Aorta (tissue), 5 donors: ENCODE measurements around the gene NKRF. TPM values are rescaled to one million over a fixed set of nuclear protein-coding genes. Genes with fewer than 3 reads are reported as not detected.

Source experiments
- ATAC-seq: fragments of 200-7000 bp; cut with Tn5 transposase; one replicate; pipeline ENCODE4 v1.9.1; 2022; ENCODE audit warnings: moderate library complexity; ENCODE audit not compliant: low FRiP score
- DNase-seq, 2 donors: peaks; one replicate each; pipeline ENCODE4 v3.0.0-alpha.2; 2020
- H3K27ac ChIP-seq, 2 donors: one replicate each; pipeline ENCODE4 v1.5.1; 2013; ENCODE audit warnings: low read length in 2 of 2, mild to moderate bottlenecking in 2 of 2, moderate library complexity in 2 of 2, control low read depth in 1 of 2, inconsistent platforms in 1 of 2, low read depth in 1 of 2
- H3K27me3 ChIP-seq, 2 donors: one replicate each; pipeline ENCODE4 v1.6.1; 2013; ENCODE audit warnings: control low read depth in 1 of 2, low read length in 1 of 2, mild to moderate bottlenecking in 1 of 2, moderate library complexity in 1 of 2; ENCODE audit not compliant: insufficient read depth in 2 of 2, control insufficient read depth in 1 of 2
- H3K36me3 ChIP-seq, 2 donors: one replicate each; pipeline ENCODE4 v1.6.1; 2013; ENCODE audit warnings: control low read depth in 1 of 2, low read length in 1 of 2, mild to moderate bottlenecking in 1 of 2; ENCODE audit not compliant: insufficient read depth in 2 of 2, control insufficient read depth in 1 of 2
- H3K4me1 ChIP-seq, 2 donors: one replicate each; pipeline ENCODE4 v1.6.1; 2013; ENCODE audit warnings: low read length in 2 of 2, control low read depth in 1 of 2, mild to moderate bottlenecking in 1 of 2, moderate library complexity in 1 of 2; ENCODE audit not compliant: insufficient read depth in 2 of 2, control insufficient read depth in 1 of 2
- H3K4me3 ChIP-seq, 2 donors: one replicate each; pipeline ENCODE4 v1.5.1; 2013; ENCODE audit warnings: low read length in 2 of 2, control low read depth in 1 of 2, mild to moderate bottlenecking in 1 of 2
- H3K9me3 ChIP-seq: one replicate; pipeline ENCODE4 v1.6.1; 2013; ENCODE audit warnings: mild to moderate bottlenecking, low read length; ENCODE audit not compliant: control insufficient read depth
- WGBS, 2 donors: extraction: QIAGEN DNeasy Blood & Tissue Kit; methylation state at CpG; one replicate each; pipeline ENCODE4 v1.1.7; 2013; 5-methylcytosine and 5-hydroxymethylcytosine counted together
- intact Hi-C, 2 donors: fragments of 100-400 bp; cut with DNase I; formaldehyde crosslinking; loops; one replicate each; pipeline versions ENCODE4 v1.14.2 to v1.15.0; 2022
- polyA plus RNA-seq, 2 donors: library from polyadenylated mRNA; stranded (reverse); fragments of 200-250 nt; gene quantifications; one replicate each; pipeline ENCODE4 v1.2.3, GENCODE V29; 2013
- total RNA-seq, 2 donors: library from RNA; stranded (reverse); fragmentation: NEBNext Ultra II Directional; extraction: Animal tissue kit (Norgen Biotek cat#: 25700); gene quantifications; one replicate each; pipeline ENCODE4 v1.2.1, GENCODE V29; 2021
- donor health status: healthy with polysubstance abuse.
- donor health status: Bipolar disorder and iron deficiency.
- donor health status: DM: no; HTN: no; CAD: no.
- donor health status: DM: no; HTN: no; CAD: no.
- donor health status: DM: yes; HTN: yes; CAD: no.

NKRF gene
- total and polyA plus RNA-seq, 4 donors = 1.5 to 8.9 (median 6.8) TPM

DNA sequence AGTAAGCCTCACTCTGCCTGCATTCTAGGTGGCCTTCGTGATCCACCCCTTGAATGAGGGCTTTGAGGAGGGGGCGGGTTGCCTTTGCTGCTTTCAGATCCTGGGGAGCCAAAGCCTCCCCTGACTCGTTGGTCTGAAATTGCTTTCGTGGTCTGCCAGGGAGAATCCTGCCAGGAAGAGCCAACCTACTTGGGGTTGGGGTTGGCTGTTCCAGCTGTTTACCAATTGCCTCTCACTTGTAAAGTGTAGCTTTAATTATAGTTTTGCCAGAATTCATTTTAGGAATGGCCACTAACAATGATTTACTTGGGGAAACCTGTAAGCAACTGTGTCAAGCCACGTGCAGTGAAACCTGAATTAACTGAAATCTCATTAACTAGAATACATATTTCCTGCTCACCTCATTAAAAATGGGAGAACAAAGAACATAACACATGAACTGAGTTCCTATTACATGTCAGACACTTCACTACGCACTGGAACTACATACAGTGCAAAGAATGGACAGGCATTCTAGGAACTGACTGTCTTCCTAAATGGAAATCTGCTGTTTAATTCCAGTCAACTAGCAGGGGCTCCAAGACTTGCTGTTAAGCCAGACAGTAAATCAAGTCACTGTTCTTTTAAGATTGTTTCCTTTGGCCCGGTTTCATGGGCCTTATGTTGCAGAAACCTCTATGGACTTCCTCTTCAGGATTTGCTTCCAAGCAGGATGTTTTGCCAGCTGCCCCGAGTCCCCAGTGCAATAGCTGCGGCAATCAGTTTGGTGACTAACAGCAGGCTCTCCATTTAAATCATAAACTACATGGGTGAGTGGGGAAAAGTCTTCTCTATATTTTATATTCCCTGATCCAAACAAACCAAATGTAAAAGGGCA, 16.4 kb upstream of the NKRF start:
- WGBS, 2 donors = 43 to 45% methylated on average over 9 of the region's 9 CpGs
- Histone ChIP-seq H3K27ac (no peak overlapping the region), H3K4me1 (no peaks in the 10 kb centered on the region), H3K27me3 (no peaks in the 10 kb centered on the region), H3K36me3 (no peaks in the 10 kb centered on the region), H3K4me3 (no peak overlapping the region), H3K9me3 (no peaks in the 10 kb centered on the region)
- no peak for ATAC-seq
- peak in 1 of 2 donors; percentile 64 for DNase-seq
- intact Hi-C loops = no loop called here

DNA sequence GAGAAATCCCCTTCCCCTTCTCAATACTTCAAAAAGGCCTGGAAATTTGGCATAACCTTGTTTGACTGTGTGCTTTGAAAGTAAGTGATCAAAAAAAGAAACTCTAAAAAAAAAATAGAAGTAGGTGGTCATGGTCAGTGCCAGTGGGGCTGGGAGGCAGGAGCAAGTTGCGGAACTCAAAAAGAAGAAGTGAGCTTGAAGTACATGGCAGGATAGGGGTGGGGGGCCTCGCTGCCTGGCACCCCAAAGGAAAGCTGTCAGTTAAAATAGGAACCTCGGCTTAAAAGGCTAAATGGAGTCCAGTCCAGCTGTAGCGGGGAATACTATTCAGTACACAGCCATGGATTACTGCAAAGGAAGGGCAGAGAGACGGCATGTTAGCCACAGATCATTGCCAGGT, 12.2 kb upstream of the NKRF start:
- Histone ChIP-seq H3K4me3 (no peak overlapping the region), H3K27me3 (no peaks in the 10 kb centered on the region), H3K4me1 (no peaks in the 10 kb centered on the region), H3K27ac (no peak overlapping the region), H3K36me3 (no peaks in the 10 kb centered on the region), H3K9me3 (no peaks in the 10 kb centered on the region)
- DNase-seq = peak in 1 of 2 donors; percentile 72
- intact Hi-C loops = no loop called here
- ATAC-seq = no peak
- WGBS, 2 donors = 79 to 92% methylated on average over 5 of the region's 5 CpGs

DNA sequence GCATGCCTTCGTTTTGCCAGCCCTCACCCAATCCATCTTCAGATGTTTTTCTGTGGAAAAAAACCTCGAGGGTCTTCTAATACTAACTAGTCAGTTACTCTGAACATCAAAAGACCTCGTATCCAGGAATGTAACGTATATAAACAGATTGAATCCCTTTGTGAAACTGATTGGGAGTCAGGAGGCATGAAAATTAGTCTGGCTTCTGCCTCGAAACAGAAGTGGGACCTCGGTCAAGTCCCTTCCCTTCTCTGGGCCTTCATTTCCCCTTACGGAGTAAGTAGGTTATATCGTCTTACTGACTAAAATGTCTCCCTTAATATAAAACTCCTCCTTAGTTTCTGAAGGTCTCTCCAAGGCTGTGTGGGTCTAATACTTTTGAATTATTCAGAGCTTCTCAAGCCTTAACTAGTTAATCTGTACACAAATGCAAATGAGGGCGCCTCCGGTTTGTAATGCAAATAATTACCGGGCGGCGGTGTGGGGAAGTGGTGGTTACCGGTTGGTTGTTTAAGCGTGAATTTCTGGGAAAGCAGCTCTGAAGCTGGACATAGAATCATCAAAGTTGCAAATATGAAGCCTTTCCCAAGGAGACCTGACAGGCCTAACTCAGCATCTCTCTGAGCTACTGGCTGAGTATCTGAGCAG, 11.4 kb upstream of the NKRF start:
- intact Hi-C loops = no loop called here
- Histone ChIP-seq H3K27me3 (no peaks in the 10 kb centered on the region), H3K9me3 (no peaks in the 10 kb centered on the region), H3K4me1 (no peaks in the 10 kb centered on the region), H3K36me3 (no peaks in the 10 kb centered on the region), H3K4me3 (no peak overlapping the region), H3K27ac (no peak overlapping the region)
- no peak for ATAC-seq
- 64 to 85% methylated on average over 15 of the region's 15 CpGs for WGBS, 2 donors
- no peak for DNase-seq

DNA sequence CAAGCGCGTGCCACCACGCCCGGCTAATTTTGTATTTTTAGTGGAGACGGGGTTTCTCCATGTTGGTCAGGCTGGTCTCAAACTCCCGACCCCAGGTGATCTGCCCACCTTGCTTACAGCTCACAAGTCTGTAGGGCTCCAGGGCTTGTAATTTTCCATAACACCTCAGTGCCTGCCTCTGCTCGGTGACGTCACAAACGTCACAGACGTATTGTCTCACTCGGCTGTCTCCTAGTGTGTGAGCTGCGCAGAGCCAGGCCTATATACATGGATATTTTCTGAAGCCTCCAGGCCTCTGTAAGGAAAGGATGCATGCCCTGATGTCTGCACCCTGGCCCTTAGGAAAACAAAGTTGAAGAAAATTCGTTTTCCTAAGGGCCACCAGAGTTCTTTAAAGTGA, 8.6 kb upstream of the NKRF start:
- no peaks in the 10 kb centered on the region for H3K27me3 ChIP-seq
- no peak overlapping the region for H3K27ac ChIP-seq
- no peaks in the 10 kb centered on the region for H3K36me3 ChIP-seq
- intact Hi-C loops = no loop called here
- WGBS, 2 donors = 76 to 83% methylated on average over 13 of the region's 13 CpGs
- no peak for ATAC-seq
- no peaks in the 10 kb centered on the region for H3K9me3 ChIP-seq
- DNase-seq = no peak
- H3K4me3 ChIP-seq = no peak overlapping the region
- no peaks in the 10 kb centered on the region for H3K4me1 ChIP-seq

DNA sequence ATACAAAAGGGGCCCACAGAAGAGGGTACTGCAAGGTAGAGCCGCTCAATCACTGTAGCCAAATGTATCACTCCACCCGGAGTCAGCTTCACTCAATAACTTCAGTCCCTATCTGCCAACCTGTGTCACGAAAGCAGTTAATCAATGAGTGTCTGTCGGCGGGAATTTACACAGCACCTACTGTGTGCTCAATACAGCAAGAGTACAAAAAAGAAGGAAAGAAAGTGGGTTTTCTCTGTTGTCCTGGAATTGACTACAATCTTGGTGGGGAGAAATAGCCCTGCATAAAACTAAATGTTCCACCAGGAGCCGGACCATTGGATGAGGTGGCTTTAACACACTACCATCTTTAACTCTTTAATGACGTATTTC, 780 bp upstream of the NKRF start:
- Histone ChIP-seq H3K4me3 (peak overlapping the region in 1 of 2 donors; percentile 6), H3K27me3 (no peaks in the 10 kb centered on the region), H3K27ac (no peak overlapping the region), H3K9me3 (no peaks in the 10 kb centered on the region), H3K4me1 (no peaks in the 10 kb centered on the region), H3K36me3 (no peaks in the 10 kb centered on the region)
- WGBS, 2 donors = 18 to 48% methylated on average over 7 of the region's 7 CpGs
- ATAC-seq (no peak), DNase-seq (no peak)
- intact Hi-C loops = no loop called here

DNA sequence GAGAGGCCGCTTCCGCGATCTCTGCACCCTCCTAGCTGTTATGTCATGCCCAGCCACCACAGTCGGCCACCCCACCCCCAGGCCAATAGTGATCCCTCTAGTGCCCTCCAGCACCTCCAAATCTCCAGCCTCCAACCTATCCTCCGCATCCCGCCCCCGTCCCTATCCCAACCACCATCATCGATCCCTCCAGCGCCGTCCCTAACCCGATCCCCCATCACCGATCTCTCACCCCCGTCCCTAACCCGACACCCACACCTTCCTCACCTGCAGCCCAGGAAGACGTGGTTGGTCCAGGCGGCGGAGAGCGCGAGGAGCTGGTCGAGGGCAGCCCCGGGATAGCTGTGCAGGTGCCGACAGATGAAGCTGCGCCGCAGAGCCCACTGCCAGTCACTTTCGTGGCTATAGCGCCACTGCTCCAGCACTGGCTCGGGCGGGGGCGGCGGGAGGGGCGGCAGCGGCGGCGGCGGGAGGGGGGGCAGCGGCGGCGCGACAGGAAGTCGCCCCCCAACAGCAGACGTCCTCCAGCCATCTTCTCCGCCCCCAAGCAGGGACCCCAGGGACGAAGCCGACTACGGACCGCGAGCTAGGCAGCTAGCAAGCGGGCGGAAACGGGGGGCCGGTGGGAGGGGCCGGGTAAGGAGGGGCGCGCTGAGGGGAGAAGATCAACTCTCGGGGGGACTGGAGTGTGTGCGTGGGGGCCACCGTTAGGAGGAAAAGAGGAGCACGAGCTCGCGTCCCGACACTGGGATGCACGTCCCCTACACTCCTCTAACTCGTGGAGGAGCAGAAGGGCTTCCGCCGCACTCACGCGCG, 552 bp downstream of the NKRF start:
- Histone ChIP-seq H3K9me3 (no peaks in the 10 kb centered on the region), H3K4me3 (peak overlapping the region; percentile 27 to 48), H3K27me3 (no peaks in the 10 kb centered on the region), H3K4me1 (no peaks in the 10 kb centered on the region), H3K27ac (peak overlapping the region in 1 of 2 donors; percentile 55), H3K36me3 (no peaks in the 10 kb centered on the region)
- intact Hi-C loops = loop anchor here in 1 of 2 donors (2.0 kb wide), 1 partner anchor 31 kb away; the partner anchor contains the start of gene UBE2A
- WGBS, 2 donors = 1 to 31% methylated on average over 54 to 68 of the region's 68 CpGs
- DNase-seq = peak; percentile 55 to 79
- peak; percentile 71 for ATAC-seq

DNA sequence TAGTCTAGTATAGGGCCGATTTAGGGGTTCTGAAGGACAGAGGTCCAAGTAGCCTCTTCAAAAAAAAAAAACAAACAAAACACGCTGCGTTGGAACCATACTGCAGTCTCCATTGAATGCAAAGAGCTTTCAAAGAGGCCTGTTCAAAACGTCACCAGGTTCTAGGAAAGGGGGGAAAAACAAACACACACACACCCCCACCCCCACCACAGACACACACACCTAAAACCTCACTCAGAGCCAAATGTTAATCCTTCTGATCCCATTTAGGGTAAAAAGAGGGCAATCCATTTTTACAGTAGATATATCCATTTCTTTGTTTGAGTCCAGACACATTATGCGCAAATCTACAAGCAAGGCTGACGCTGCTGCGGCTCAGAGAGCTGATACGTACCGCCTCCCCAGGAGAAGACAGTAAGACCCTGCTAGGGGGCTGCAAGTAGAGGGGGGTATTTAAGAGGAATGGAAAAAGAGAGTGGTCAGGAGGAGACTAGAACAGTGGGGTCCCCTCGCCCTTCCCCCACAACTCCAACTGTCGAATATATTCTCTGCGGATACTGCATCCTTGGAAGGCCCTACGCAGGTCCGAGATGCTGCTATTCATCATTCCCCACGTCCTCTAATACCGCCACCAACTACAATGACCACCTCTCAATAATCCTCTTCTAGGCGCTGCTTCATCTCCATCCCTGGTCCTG, 1.3 kb downstream of the NKRF start:
- no peaks in the 10 kb centered on the region for H3K36me3 ChIP-seq
- peak overlapping the region; percentile 27 to 48 for H3K4me3 ChIP-seq
- no peaks in the 10 kb centered on the region for H3K4me1 ChIP-seq
- intact Hi-C loops = loop anchor here in 1 of 2 donors (2.0 kb wide), 1 partner anchor 30 kb away; the partner anchor contains the start of gene UBE2A
- no peaks in the 10 kb centered on the region for H3K9me3 ChIP-seq
- 14 to 41% methylated on average over 17 of the region's 17 CpGs for WGBS, 2 donors
- DNase-seq = no peak
- ATAC-seq = no peak
- no peaks in the 10 kb centered on the region for H3K27me3 ChIP-seq
- no peak overlapping the region for H3K27ac ChIP-seq

DNA sequence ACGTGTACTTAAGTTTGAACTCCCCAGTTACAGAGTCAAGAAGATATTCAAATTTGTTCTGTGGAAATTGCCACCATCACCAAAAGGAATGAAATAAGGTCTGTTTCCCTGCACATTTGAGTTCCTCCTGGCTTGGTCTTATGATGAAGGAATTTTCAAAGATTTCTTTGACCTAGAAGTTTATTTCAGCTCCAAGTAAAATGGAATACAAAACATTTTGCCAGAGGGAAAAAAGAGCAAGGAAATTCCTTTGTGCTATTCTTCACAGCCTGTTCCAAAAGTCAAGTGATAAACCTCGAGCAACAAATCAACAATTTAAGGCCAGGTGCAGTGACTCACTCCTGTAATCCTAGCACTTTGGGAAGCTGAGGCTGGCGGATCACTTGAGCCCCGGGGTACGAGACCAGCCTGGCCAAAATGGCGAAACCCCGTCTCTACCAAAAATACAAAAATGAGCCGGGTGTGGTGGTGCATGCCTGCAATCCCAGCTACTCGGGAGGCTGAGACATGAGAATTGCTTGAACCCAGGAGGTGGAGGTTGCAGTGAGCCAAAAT, 3.4 kb downstream of the NKRF start:
- Histone ChIP-seq H3K27ac (no peak overlapping the region), H3K4me1 (no peaks in the 10 kb centered on the region), H3K9me3 (no peaks in the 10 kb centered on the region), H3K27me3 (no peaks in the 10 kb centered on the region), H3K4me3 (no peak overlapping the region), H3K36me3 (no peaks in the 10 kb centered on the region)
- DNase-seq (no peak), ATAC-seq (no peak)
- intact Hi-C loops = no loop called here
- 69 to 71% methylated on average over 9 of the region's 9 CpGs for WGBS, 2 donors
